Breast epithelium (tissue), 3 donors: ENCODE measurements around the gene ARFGAP1.

Experiments used
- POLR2A ChIP-seq: fragments of 450-650 bp; IDR thresholded peaks from one replicate; pipeline ENCODE4 v1.6.1; 2016; ENCODE audit warnings: antibody characterized with exemption, mild to moderate bottlenecking, moderate library complexity
- POLR2AphosphoS5 ChIP-seq, 3 donors: sonication (generic); formaldehyde crosslinking; IDR thresholded peaks; one replicate each; pipeline ENCODE4 v1.6.1; 2017; ENCODE audit warnings: antibody characterized with exemption in 3 of 3
- TF ChIP-seq, protein P1 (sequence below), 3 donors: fragments of 450-650 bp; IDR thresholded peaks; one replicate each; pipeline ENCODE4 v1.5.1; 2016 to 2017; ENCODE audit warnings: antibody characterized with exemption in 3 of 3, mild to moderate bottlenecking in 3 of 3, moderate library complexity in 3 of 3

DNA sequence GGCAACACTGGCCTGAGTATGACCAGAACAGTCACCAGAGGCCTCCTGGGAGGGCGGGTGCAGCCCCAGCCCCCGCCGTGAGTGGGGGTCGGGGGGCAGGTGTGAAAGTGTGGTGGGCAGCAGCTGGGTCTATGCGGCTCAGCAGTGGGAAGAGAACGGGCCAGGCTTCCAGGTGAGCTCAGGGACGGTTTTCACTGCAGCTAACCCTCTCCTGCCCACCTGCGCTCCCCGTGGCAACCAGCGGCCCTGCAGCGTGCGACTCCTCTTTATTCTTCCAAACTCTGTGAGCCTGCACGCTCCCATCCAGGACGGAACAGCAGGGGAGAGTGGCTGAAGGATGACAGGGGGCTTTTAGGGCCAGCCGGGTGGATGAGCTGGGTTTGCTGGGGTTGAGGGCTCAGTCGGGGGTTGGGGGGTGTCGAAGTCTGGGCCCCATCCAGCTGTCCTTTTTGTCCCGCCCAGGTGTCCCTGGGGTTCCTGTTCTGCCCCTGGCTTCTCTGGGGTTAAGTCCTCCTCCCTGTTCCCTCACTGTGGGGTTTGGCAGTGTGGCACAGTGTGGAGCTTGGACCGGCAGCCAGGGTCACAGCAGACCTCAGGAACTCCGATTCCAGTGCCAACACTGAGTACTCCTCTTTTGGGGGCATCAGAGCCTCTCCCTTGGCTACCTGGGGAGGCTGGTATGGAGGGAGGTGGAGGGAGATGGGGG, 37.8 kb upstream of the ARFGAP1 start:
- TF ChIP-seq, protein P1, sequence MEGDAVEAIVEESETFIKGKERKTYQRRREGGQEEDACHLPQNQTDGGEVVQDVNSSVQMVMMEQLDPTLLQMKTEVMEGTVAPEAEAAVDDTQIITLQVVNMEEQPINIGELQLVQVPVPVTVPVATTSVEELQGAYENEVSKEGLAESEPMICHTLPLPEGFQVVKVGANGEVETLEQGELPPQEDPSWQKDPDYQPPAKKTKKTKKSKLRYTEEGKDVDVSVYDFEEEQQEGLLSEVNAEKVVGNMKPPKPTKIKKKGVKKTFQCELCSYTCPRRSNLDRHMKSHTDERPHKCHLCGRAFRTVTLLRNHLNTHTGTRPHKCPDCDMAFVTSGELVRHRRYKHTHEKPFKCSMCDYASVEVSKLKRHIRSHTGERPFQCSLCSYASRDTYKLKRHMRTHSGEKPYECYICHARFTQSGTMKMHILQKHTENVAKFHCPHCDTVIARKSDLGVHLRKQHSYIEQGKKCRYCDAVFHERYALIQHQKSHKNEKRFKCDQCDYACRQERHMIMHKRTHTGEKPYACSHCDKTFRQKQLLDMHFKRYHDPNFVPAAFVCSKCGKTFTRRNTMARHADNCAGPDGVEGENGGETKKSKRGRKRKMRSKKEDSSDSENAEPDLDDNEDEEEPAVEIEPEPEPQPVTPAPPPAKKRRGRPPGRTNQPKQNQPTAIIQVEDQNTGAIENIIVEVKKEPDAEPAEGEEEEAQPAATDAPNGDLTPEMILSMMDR (IDR thresholded peaks at IDR 0.05): peak in 2 of 3 donors; percentile 39 to 62
- TF ChIP-seq POLR2AphosphoS5 (IDR thresholded peaks at IDR 0.05): no peak
- TF ChIP-seq POLR2A: no peak
